ENCODE data around the gene MUSTN1.

MUSTN1 gene

DNA sequence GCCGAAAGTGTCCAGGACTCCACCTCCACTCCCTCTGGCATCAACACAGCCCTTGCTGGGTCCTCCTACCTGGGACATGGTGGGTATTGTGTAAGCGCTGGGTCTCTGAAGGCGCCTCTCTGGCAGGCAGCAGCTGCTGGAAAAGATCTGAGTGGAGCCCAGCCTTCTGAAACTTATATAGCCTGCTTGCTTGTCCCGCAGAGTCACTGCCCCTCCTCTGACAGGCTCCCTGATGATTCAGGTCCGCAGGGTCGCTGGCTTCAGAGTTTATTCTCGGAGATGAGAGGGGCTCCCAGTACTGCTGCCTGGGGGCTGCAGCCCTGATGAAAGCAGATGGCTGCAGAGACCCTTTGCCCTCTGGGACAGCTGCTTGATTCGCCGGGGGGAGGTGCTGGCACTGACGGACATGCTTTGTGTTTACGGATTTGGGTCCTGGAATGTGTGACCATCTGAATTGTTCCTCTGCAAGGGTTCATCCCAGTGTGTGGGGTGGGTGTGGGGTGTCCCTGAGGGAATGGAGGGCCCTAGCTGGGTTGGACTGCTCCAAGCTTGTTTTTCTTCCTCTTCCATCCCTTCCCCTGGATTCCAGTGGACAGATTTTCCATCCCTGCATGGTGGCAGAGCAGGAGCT is at the start of gene MUSTN1:
TSS of gene MUSTN1 (minus strand) at position 149 of the 631 bp plus-strand sequence. CDS start at position 78, 71 bp downstream.
- DNase-seq (ENCODE audit: extremely low read depth in 1 of 2, low read depth in 1 of 2) = no peak

DNA sequence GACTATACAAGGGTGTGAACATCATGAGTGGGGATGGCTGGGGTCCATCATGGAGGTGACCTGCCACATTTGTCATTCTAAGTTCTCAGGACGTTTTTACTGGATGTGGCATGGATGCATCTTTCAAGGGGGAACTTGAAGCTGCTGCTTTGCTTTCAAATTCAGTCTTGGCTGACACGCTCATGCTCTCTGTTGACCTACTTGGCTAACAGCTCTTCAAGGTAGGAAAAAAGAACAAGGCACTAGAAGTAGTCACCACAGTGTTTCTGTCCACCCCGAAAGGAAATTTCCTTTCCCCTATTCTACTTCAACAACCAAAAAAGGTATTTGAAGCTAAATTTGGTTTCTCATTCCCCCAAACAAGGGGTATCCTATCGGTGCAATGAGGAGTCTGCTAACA is 47.6 kb upstream of the MUSTN1 start:
- no peak for DNase-seq (ENCODE audit: extremely low read depth in 1 of 2, low read depth in 1 of 2)

DNA sequence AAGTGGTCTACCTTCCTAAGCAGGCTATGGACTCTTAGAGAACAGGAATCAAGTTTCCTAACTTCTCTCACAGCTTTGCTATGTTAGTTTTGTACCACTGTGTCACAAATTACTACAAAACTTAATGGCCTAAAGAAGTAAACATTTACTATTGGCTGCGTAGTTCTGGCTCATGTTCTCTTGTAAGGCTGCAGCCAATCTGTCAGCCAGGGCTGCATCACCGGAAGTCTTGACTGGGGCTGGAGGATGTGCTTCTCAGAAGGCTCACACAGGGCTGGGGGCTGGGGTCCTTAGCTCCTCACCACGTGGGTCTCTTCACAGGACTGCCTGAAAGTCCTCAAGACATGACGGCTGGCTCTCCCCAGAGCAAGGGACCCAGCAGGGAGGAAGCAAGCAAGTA is 47.1 kb upstream of the MUSTN1 start:
- DNase-seq (ENCODE audit: extremely low read depth in 1 of 2, low read depth in 1 of 2) = no peak

DNA sequence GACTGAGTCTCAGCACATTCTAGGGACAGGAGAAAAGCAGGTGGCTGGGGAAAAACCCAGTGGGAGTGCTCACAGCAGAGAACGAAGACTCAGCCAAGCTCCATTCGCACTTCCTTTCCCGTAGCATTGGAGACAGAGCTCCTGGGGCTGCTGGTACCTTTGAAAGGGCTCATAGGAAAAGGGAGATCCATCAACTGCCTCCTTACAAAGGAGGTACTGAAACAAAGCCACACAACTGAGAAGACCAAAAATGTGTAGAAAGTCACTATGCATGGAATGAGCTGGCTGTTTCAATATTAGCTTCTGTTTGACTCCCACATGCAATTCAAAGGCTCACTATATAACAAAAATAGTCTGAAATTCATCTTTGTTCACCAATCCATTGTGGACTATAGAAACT is 45.7 kb upstream of the MUSTN1 start:
- no peak for DNase-seq (ENCODE audit: extremely low read depth in 1 of 2, low read depth in 1 of 2)

DNA sequence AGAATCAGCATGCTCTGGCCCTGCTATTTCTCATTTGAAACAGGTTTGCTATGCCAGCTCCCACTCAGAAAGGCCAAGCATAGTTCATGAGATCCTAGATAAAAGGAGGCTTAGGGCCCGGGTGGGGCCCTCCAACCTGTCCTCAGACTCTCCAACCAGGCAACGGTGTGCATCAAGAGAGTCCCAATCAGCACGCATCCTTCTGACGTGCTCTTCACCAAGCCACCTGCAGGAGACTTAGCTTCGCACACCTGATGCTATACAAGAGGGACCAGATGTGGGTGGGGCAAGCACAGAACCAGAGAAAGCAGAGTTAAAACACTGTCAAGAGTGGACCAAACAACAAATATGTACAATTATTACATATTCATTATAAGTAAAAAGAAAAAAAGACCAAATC is 45.2 kb upstream of the MUSTN1 start:
- DNase-seq (ENCODE audit: extremely low read depth in 1 of 2, low read depth in 1 of 2) = no peak

- DNase-seq (ENCODE audit: extremely low read depth in 1 of 2, low read depth in 1 of 2) = no peak
Observed at GRCh38 chr3:52879581-52879980, 44.8 kb upstream of the MUSTN1 start.

DNA sequence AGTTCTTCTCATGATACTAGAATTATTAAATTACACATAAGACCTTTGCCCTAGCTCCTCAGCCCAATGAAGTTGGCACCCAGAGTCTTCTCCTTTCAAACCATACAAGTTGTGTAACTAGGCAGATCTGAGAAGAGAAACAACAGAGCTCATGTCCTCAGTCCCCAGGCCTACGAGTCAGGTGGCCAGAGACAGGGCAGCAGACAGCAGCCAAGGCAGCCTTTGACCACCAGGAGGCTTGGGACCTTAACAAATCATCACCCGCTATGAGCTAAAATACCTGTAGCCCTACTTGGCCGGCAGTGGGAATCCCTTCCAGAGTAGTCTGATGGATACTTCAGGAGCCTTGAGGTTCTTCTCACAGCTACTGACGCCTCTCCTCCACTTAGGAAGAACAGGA is 44.3 kb upstream of the MUSTN1 start:
- DNase-seq (ENCODE audit: extremely low read depth in 1 of 2, low read depth in 1 of 2) = no peak

DNA sequence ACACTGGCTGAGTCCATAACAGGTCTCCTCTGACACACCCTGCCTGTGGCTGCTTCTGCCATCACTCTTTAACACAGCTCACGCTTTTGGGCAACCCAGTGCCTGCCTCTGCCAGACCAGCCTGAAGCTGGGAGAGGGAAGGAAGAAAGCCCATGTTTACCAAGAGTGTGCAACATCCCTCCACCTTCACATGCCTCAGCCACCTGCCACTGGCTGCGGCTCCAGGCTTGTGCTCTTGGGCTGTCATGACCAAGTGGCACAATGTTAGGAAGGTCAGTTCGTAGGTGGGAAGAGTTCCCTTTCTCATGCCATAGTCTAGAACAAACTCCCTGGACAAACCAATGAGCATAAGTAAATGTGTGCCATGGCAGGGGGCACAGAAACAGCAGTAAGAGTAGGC is 42.3 kb upstream of the MUSTN1 start:
- no peak for DNase-seq (ENCODE audit: extremely low read depth in 1 of 2, low read depth in 1 of 2)

DNA sequence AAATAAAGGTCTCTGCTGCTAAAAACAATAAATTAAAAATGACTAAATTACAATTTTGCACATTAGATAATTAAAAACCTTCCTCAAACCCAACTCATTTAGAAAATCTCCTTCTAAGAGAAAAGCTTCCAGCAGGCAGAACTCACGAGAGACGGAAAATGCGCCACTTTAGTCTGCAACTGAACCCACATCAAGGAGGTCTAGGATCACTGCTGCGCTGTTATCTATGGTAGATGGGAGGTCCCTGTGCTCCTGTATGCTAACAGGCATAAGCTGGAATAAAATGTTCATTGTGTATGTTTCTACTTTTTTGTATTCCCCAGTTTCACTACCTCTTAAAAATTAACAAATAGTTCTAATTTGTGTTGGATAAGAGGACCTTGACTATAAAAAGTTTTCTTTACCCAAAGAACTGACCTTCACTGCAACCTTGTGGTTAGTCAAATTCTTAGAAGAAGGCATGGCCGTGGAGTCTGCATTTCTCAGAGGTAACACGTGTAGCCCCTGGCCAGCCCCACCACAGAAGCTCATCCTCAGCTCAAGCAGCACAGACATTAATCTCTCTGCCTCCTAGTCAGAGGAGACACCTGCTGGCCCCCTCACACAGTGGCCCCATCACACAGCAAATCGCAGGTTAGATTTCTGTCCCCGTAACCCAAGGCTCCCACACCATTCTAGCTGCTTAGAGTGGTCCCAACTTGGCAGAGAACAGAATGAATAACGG is 40.2 kb upstream of the MUSTN1 start:
- DNase-seq (ENCODE audit: extremely low read depth in 1 of 2, low read depth in 1 of 2) = no peak

GRCh38 chr3:52874160-52874701 is 39.4 kb upstream of the MUSTN1 start:
- no peak for DNase-seq (ENCODE audit: extremely low read depth in 1 of 2, low read depth in 1 of 2)

- no peak for DNase-seq (ENCODE audit: extremely low read depth in 1 of 2, low read depth in 1 of 2)
Observed at GRCh38 chr3:52873433-52874159, 38.8 kb upstream of the MUSTN1 start.

- no peak for DNase-seq (ENCODE audit: extremely low read depth in 1 of 2, low read depth in 1 of 2)
Observed at GRCh38 chr3:52872245-52872644, 37.4 kb upstream of the MUSTN1 start.

DNA sequence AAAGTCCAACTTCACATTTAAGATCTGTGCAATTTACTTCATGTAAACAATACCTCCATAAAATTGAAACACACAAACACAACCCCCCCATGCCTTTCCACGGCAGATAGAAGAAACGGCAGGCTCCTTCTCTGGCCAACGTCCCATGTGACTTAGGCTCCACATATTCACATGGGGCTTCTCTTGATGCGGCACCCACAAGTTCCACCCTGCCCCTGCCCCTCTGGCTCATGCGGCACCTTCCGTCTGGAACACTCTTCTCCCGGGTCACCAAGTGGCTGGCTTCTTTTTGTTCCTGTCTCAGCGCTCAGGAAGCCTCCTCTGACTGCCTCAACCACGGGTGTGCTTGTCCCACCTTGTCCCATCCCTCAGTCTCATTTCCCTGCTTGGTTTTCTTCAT is 36.9 kb upstream of the MUSTN1 start:
- DNase-seq (ENCODE audit: extremely low read depth in 1 of 2, low read depth in 1 of 2) = no peak

DNA sequence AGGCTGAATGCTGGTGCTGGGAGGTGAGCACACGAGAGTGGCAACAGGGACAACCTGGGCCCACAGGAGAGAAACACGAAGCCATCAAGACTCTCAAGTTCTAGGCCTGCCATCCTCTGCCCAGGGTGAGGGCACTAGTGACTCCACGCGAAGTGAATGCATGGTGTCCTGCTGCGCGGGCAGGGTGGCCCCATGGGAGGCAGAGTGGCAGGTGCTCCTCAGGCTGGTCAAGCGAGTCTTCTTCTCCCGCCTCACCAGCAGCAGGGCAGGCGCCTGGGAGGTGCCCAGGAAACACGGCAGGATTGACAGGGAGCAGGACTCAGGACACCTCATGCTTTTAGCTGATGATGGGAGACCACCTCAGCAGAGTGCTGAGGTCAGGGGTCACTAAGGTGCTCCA is 35.7 kb upstream of the MUSTN1 start:
- no peak for DNase-seq (ENCODE audit: extremely low read depth in 1 of 2, low read depth in 1 of 2)

- DNase-seq (ENCODE audit: extremely low read depth in 1 of 2, low read depth in 1 of 2) = no peak
Observed at GRCh38 chr3:52866427-52866826, 31.6 kb upstream of the MUSTN1 start.

- no peak for DNase-seq (ENCODE audit: extremely low read depth in 1 of 2, low read depth in 1 of 2)
Observed at GRCh38 chr3:52865994-52866393, 31.2 kb upstream of the MUSTN1 start.

DNA sequence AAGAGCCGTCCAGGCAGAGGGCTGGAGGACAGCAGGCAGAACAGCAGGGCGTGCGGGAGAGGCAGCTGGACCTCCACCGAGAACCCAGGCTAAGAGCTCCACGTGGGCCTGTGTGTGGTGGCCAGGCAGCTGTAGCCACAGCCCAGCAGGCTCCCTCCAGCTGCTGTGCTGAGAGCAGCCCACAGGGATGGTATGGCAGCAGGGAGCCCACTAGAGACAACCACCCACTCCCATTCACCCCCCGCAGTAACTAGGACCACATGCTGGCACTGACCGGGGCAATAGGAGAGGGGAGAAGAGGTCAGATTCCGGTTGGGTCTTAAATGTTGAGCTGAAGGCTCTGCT is 25.6 kb upstream of the MUSTN1 start:
- DNase-seq (ENCODE audit: extremely low read depth in 1 of 2, low read depth in 1 of 2) = no peak

- DNase-seq (ENCODE audit: extremely low read depth in 1 of 2, low read depth in 1 of 2) = no peak
Observed at GRCh38 chr3:52859686-52860423, 25.0 kb upstream of the MUSTN1 start.

GRCh38 chr3:52857864-52858263 is 23.0 kb upstream of the MUSTN1 start:
- no peak for DNase-seq (ENCODE audit: extremely low read depth in 1 of 2, low read depth in 1 of 2)

DNA sequence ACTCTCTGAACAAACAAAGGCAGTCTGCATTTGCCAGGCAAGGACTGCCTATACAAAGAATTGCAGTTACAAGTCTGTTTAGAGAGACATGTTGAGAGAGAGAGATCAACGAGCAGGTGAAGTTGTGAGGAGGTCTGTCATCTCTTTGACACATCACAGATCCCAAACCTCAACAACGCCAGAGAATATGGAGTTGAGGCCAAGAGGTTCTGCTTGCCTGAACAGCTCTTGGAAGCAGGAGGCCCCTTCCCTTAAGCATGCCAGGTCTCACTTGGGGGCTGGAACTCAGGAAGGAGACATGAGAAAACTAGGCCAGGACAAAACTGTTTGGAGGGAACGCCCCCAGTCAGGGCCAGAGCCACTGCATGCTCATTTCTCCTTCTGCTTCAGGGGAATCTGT is 22.3 kb upstream of the MUSTN1 start:
- no peak for DNase-seq (ENCODE audit: extremely low read depth in 1 of 2, low read depth in 1 of 2)

DNA sequence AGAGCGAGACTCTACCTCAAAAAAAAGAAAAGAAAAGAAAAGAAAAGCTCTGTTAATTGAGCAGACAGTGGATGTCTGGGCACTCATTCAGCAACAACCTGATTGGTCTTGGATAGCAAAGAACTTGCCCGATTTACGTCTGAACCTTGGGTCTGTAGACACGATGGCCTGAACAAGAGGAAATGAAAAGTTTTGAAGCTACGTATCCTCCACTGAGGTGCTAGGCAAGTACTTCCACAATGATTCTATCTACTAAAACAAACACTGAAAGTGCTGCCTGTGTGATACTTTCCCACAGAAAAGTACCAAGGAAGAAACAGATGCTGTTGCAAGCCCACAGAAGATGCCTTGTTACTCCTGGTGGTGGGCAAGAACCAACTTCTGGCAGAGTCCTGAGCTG is 21.8 kb upstream of the MUSTN1 start:
- DNase-seq (ENCODE audit: extremely low read depth in 1 of 2, low read depth in 1 of 2) = no peak

All from stimulated activated CD8-positive, alpha-beta memory T cell treated with anti-CD3 and anti-CD28 coated beads, Interleukin-7, amount 100 ng/mL, for 48 hours (primary cell).